K562 (cell line): ENCODE results near the gene PDZRN4. TPM values are rescaled to one million over a fixed set of nuclear protein-coding genes. Genes with fewer than 3 reads are reported as not detected.

Experiments
- ATAC-seq: fragments of 200-7000 bp; cut with Tn5 transposase; 3 replicates; pipeline ENCODE4 v1.9.1; 2020; ENCODE audit warnings: moderate library complexity
- BruUV-seq: library from RNA; stranded (reverse); fragments of 400-500 nt; replicated peaks from 2 replicates; lab custom pipeline; 2021; lab: Mats Ljungman, UMichigan
- CTCF ChIA-PET: fragments of 300-600 bp; formaldehyde crosslinking; extraction: SDS; loops from one replicate; lab custom pipeline; 2021; ENCODE audit warnings: low intra/inter-chr PET ratio; lab: Yijun Ruan, JAX
- POLR2A ChIA-PET: fragments of 300-600, 350-650 bp; sonication (Branson Sonifier 250); formaldehyde crosslinking; extraction: SDS; loops from one replicate; lab custom pipeline; 2021; ENCODE audit warnings: antibody characterized with exemption, inconsistent platforms; lab: Yijun Ruan, JAX
- DNase-seq, 4 experiments: peaks; one replicate each; pipeline versions ENCODE4 v3.0.0 to v3.0.0-alpha.2; 2011 to 2018; ENCODE audit warnings: low spot score in 3 of 4, mixed read lengths in 3 of 4; ENCODE audit errors: extremely low read depth in 1 of 4
- FAIRE-seq: peaks from 2 replicates; lab custom pipeline; 2011; peaks lifted over from hg19 to GRCh38; lab: Jason Lieb, UNC
- H2AFZ ChIP-seq: 2 replicates; pipeline ENCODE4 v1.6.0; 2011; ENCODE audit warnings: low read depth, low read length, control low read depth, inconsistent platforms
- H3K27ac ChIP-seq: fragments of 200-600 bp; 3 replicates; pipeline ENCODE4 v1.8.0; 2011; ENCODE audit warnings: low read depth, mild to moderate bottlenecking, control low read depth, inconsistent platforms, low read length, moderate library complexity, mixed read lengths; ENCODE audit errors: extremely low read depth
- H3K27me3 ChIP-seq, 2 experiments: fragments of 300-600 bp in 1 of 2; 2 replicates in 1 of 2; 3 replicates in 1 of 2; pipeline versions ENCODE4 v1.6.0 to v1.8.0; 2011; ENCODE audit warnings: inconsistent platforms in 2 of 2, low read length in 2 of 2, mild to moderate bottlenecking in 1 of 2, mixed read lengths in 1 of 2, moderate library complexity in 1 of 2; ENCODE audit not compliant: control insufficient read depth in 2 of 2, insufficient read depth in 2 of 2
- H3K36me3 ChIP-seq: fragments of 300-600 bp; 3 replicates; pipeline ENCODE4 v1.8.0; 2011; ENCODE audit warnings: mild to moderate bottlenecking, low read length, inconsistent platforms; ENCODE audit not compliant: control insufficient read depth, insufficient read depth
- H3K4me1 ChIP-seq, 2 experiments: fragments of 200-600 bp in 1 of 2; replicated peaks in 1 of 2; 2 replicates in 1 of 2; 3 replicates in 1 of 2; pipeline versions ENCODE4 v1.5.1 to v1.8.0; 2011; ENCODE audit warnings: inconsistent platforms in 2 of 2, low read length in 2 of 2, mild to moderate bottlenecking in 1 of 2, mixed read lengths in 1 of 2, moderate library complexity in 1 of 2; ENCODE audit not compliant: control insufficient read depth in 2 of 2, insufficient read depth in 2 of 2
- H3K4me2 ChIP-seq: 2 replicates; pipeline ENCODE4 v1.6.1; 2011; ENCODE audit warnings: low read length, control low read depth, inconsistent platforms, mixed read lengths; ENCODE audit not compliant: insufficient read depth
- H3K4me3 ChIP-seq: fragments of 200-600 bp; sonication (generic), shearing (Covaris generic); 2 replicates; pipeline ENCODE4 v1.5.1; 2016; ENCODE audit warnings: control low read depth, inconsistent platforms
- H3K79me2 ChIP-seq: fragments of 200-600 bp; 3 replicates; pipeline ENCODE4 v1.8.0; 2011; ENCODE audit warnings: low read length, inconsistent platforms; ENCODE audit not compliant: control insufficient read depth, insufficient read depth
- H3K9ac ChIP-seq, 2 experiments: 2 replicates each; pipeline versions ENCODE4 v1.6.0 to v1.6.1; 2011; ENCODE audit warnings: low read depth in 2 of 2, low read length in 2 of 2, control low read depth in 1 of 2, inconsistent platforms in 1 of 2, mild to moderate bottlenecking in 1 of 2, mixed read lengths in 1 of 2; ENCODE audit not compliant: insufficient read depth in 1 of 2
- H3K9me1 ChIP-seq: one replicate; pipeline ENCODE4 v1.6.0; 2011; ENCODE audit warnings: inconsistent platforms, mild to moderate bottlenecking, low read length, moderate library complexity; ENCODE audit not compliant: control insufficient read depth, insufficient read depth
- H3K9me3 ChIP-seq: replicated peaks from 2 replicates; pipeline ENCODE4 v1.5.1; 2011; ENCODE audit warnings: low read depth, low read length, inconsistent platforms; ENCODE audit not compliant: control insufficient read depth, insufficient read depth
- H4K20me1 ChIP-seq: replicated peaks from 2 replicates; pipeline ENCODE4 v1.6.1; 2011; ENCODE audit warnings: low read length, inconsistent platforms, mixed read lengths; ENCODE audit not compliant: control insufficient read depth, insufficient read depth
- BRF1 ChIP-seq: IDR thresholded peaks from 3 replicates; pipeline ENCODE4 v1.6.1; 2011; ENCODE audit warnings: borderline replicate concordance, mild to moderate bottlenecking; ENCODE audit not compliant: insufficient read length; ENCODE audit errors: extremely low read depth
- CHD4 ChIP-seq: fragments of 200-600 bp; sonication (generic); IDR thresholded peaks from 3 replicates; pipeline ENCODE4 v1.6.1; 2012; ENCODE audit warnings: low read depth, mild to moderate bottlenecking, mixed read lengths, low read length, inconsistent platforms; ENCODE audit not compliant: insufficient read depth, insufficient replicate concordance, poor library complexity, severe bottlenecking
- DMBX1 ChIP-seq: fragments of 250-450 bp; sonication (Bioruptor Pico); IDR thresholded peaks from 2 replicates; pipeline ENCODE4 v1.8.0; 2022; ENCODE audit warnings: inconsistent platforms, mild to moderate bottlenecking, moderate library complexity, borderline replicate concordance
- ETV5 ChIP-seq: sonication (generic); formaldehyde crosslinking; IDR thresholded peaks from 2 replicates; pipeline ENCODE4 v1.4.0; 2020; ENCODE audit warnings: low read depth, mild to moderate bottlenecking, missing genetic modification reagents
- GABPA ChIP-seq: fragments of 200-800 bp; sonication (Bioruptor generic); conservative IDR thresholded peaks from 2 replicates; pipeline ENCODE4 v1.6.1; 2016; ENCODE audit warnings: low read depth, missing genetic modification characterization, missing compliant biosample characterization
- HDAC2 ChIP-seq: fragments of 450-650 bp; IDR thresholded peaks from 2 replicates; pipeline ENCODE4 v1.6.1; 2016; ENCODE audit warnings: mild to moderate bottlenecking
- HDAC8 ChIP-seq: fragments of 450-650 bp; IDR thresholded peaks from 2 replicates; pipeline ENCODE4 v1.6.1; 2016; ENCODE audit warnings: mild to moderate bottlenecking, missing genetic modification characterization, moderate library complexity, missing compliant biosample characterization
- HMG20B ChIP-seq: fragments of 250-450 bp; sonication (Bioruptor Pico); IDR thresholded peaks from 2 replicates; pipeline ENCODE4 v1.5.0; 2021; ENCODE audit warnings: mild to moderate bottlenecking
- KDM5B ChIP-seq: fragments of 200-600 bp; sonication (generic); IDR thresholded peaks from 2 replicates; pipeline ENCODE4 v1.6.1; 2012; ENCODE audit warnings: low read depth, mild to moderate bottlenecking, moderate library complexity, low read length, control low read depth, inconsistent platforms; ENCODE audit not compliant: insufficient replicate concordance
- MTA3 ChIP-seq: fragments of 450-650 bp; formaldehyde crosslinking; IDR thresholded peaks from 2 replicates; pipeline ENCODE4 v1.6.1; 2017; ENCODE audit warnings: mild to moderate bottlenecking, borderline replicate concordance
- NCOA6 ChIP-seq: fragments of 450-650 bp; IDR thresholded peaks from 2 replicates; pipeline ENCODE4 v1.6.1; 2017; ENCODE audit warnings: mild to moderate bottlenecking
- POLR2AphosphoS2 ChIP-seq: IDR thresholded peaks from 2 replicates; pipeline ENCODE4 v1.6.1; 2012; ENCODE audit warnings: low read length, improper control_type of control experiment
- SREBF2 ChIP-seq: sonication (generic); formaldehyde crosslinking; IDR thresholded peaks from 2 replicates; pipeline ENCODE4 v1.4.0; 2020; ENCODE audit warnings: mild to moderate bottlenecking, missing genetic modification reagents
- TAF1 ChIP-seq: IDR thresholded peaks from 2 replicates; pipeline ENCODE4 v1.6.1; 2011; ENCODE audit warnings: mild to moderate bottlenecking, low read length, moderate library complexity; ENCODE audit not compliant: insufficient read depth, control insufficient read depth, severe bottlenecking; ENCODE audit errors: extremely low read depth
- ZBTB7A ChIP-seq: IDR thresholded peaks from 2 replicates; pipeline ENCODE4 v1.6.1; 2011; ENCODE audit warnings: low read depth, mild to moderate bottlenecking, low read length, moderate library complexity, borderline replicate concordance; ENCODE audit not compliant: control insufficient read depth
- ZC3H8 ChIP-seq: fragments of 450-650 bp; IDR thresholded peaks from 2 replicates; pipeline ENCODE4 v1.6.1; 2017
- ZNF77 ChIP-seq: fragments of 250-450 bp; sonication (Bioruptor Pico); IDR thresholded peaks from 2 replicates; pipeline ENCODE4 v1.5.0; 2020
- WGBS: fragments of 100-300 bp; shearing (Covaris generic); methylation state at CpG from one replicate; pipeline ENCODE4 v1.1.6; 2016; ENCODE audit warnings: low coverage, mixed read lengths; ENCODE audit not compliant: insufficient coverage; ENCODE audit errors: missing lambda C conversion rate; 5-methylcytosine and 5-hydroxymethylcytosine counted together
- in situ Hi-C: fragments of 300-500 bp; cut with MboI; formaldehyde crosslinking; loops from 4 replicates; pipeline ENCODE4 v1.15.0; 2018; ENCODE audit warnings: inconsistent platforms, mixed read lengths
- intact Hi-C: fragments of 100-400 bp; cut with micrococcal nuclease; formaldehyde crosslinking; loops from 2 replicates; pipeline ENCODE4 v1.14.2; 2022
- polyA plus RNA-seq, 8 experiments: library from polyadenylated mRNA; depleted of rRNA in 4 of 8; stranded (reverse) in 5 of 8; unstranded in 3 of 8; fragments of >200 nt; fragmentation: Nextera tagmentation in 2 of 8; fragmentation: Illumina TruSeq in 1 of 8; extraction: Ambion mirVana in 2 of 8; extraction: Trizol in 1 of 8; gene quantifications; 2 replicates each; pipeline versions ENCODE4 v1.2.1 to v1.2.3, GENCODE V29; 2011 to 2014; ENCODE audit warnings: inconsistent platforms in 1 of 8, missing spikeins in 1 of 8
- total RNA-seq, 7 experiments: library from RNA; depleted of rRNA in 6 of 7; stranded (reverse); fragments of >200 nt in 6 of 7; fragmentation: Illumina TruSeq in 2 of 7; extraction: Trizol in 2 of 7; gene quantifications; 2 replicates each; pipeline versions ENCODE4 v1.2.1 to v1.2.3, GENCODE V29; 2011 to 2021; ENCODE audit warnings: low replicate concordance in 1 of 7
- TF ChIP-seq, protein P1 (sequence below): fragments of 450-650 bp; IDR thresholded peaks from 2 replicates; pipeline ENCODE4 v1.6.1; 2014; ENCODE audit warnings: low read depth, mild to moderate bottlenecking, moderate library complexity, borderline replicate concordance
- TF ChIP-seq, protein P2 (sequence below): fragments of 450-650 bp; formaldehyde crosslinking; IDR thresholded peaks from 2 replicates; pipeline ENCODE4 v1.4.0; 2022; ENCODE audit warnings: missing genetic modification characterization

Gene PDZRN4
- total and polyA plus RNA-seq, 9 of the 15 experiments (the other 6 are each of a cell fraction or from before 2014, with no cell fraction given) = not detected

GRCh38 chr12:41573445-41573844 lies 385.3 kb downstream of the PDZRN4 start:
- intact Hi-C loops (no loop called here), in situ Hi-C loops (no loop called here)
- TF ChIP-seq HDAC8 (tag) (no peak), GABPA (tag) (no peak), CHD4 (no peak), HDAC2 (no peak), BRF1 (no peak), TAF1 (no peak), ETV5 (CRISPR knock-in tag) (no peak), HMG20B (CRISPR knock-in tag) (no peak), MTA3 (no peak), ZNF77 (CRISPR knock-in tag) (no peak), ZC3H8 (no peak), ZBTB7A (no peak), DMBX1 (CRISPR knock-in tag) (no peak), POLR2AphosphoS2 (no peak), NCOA6 (no peak), SREBF2 (CRISPR knock-in tag) (no peak), KDM5B (no peak)
- TF ChIP-seq, protein P1, sequence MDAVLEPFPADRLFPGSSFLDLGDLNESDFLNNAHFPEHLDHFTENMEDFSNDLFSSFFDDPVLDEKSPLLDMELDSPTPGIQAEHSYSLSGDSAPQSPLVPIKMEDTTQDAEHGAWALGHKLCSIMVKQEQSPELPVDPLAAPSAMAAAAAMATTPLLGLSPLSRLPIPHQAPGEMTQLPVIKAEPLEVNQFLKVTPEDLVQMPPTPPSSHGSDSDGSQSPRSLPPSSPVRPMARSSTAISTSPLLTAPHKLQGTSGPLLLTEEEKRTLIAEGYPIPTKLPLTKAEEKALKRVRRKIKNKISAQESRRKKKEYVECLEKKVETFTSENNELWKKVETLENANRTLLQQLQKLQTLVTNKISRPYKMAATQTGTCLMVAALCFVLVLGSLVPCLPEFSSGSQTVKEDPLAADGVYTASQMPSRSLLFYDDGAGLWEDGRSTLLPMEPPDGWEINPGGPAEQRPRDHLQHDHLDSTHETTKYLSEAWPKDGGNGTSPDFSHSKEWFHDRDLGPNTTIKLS = no peak
- TF ChIP-seq, protein P2, sequence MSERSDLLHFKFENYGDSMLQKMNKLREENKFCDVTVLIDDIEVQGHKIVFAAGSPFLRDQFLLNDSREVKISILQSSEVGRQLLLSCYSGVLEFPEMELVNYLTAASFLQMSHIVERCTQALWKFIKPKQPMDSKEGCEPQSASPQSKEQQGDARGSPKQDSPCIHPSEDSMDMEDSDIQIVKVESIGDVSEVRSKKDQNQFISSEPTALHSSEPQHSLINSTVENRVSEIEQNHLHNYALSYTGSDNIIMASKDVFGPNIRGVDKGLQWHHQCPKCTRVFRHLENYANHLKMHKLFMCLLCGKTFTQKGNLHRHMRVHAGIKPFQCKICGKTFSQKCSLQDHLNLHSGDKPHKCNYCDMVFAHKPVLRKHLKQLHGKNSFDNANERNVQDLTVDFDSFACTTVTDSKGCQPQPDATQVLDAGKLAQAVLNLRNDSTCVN (CRISPR knock-in tag) = no peak
- Histone ChIP-seq H3K9ac (no peak overlapping the region), H3K4me1 (no peaks in the 10 kb centered on the region), H3K27ac (no peak overlapping the region), H3K4me3 (no peak overlapping the region), H3K79me2 (no peaks in the 10 kb centered on the region), H3K9me3 (no peaks in the 10 kb centered on the region), H3K9me1 (no peaks in the 10 kb centered on the region), H4K20me1 (no peaks in the 10 kb centered on the region), H3K4me2 (no peak overlapping the region), H3K27me3 (no peaks in the 10 kb centered on the region), H3K36me3 (no peaks in the 10 kb centered on the region), H2AFZ (no peak overlapping the region)
- no peak for ATAC-seq
- 5% methylated on average over 17 of the region's 17 CpGs for WGBS
- CTCF ChIA-PET = no interaction called here
- no peak for FAIRE-seq
- POLR2A ChIA-PET = no interaction called here
- DNase-seq = no peak
- no TSS peak for BruUV-seq
